WERI-Rb-1 (cell line): Measurements from ENCODE around the gene SEPTIN3.

ENCODE experiments used
- DNase-seq: peaks from one replicate; pipeline ENCODE4 v3.0.0-alpha.2; 2020
- H3K27ac ChIP-seq: fragments of 250-450 bp; sonication (Bioruptor Pico); 2 replicates; pipeline ENCODE4 v1.5.1; 2020; ENCODE audit warnings: mild to moderate bottlenecking, moderate library complexity
- H3K27me3 ChIP-seq: fragments of 250-450 bp; sonication (Bioruptor Pico); 2 replicates; pipeline ENCODE4 v1.5.1; 2021; ENCODE audit warnings: mild to moderate bottlenecking, low read depth, moderate library complexity; ENCODE audit not compliant: insufficient read depth, severe bottlenecking
- H3K36me3 ChIP-seq: fragments of 250-450 bp; sonication (Bioruptor Pico); 2 replicates; pipeline ENCODE4 v1.5.1; 2020; ENCODE audit warnings: mild to moderate bottlenecking, moderate library complexity
- H3K4me3 ChIP-seq: 2 replicates; pipeline ENCODE4 v1.5.1; 2011; ENCODE audit warnings: low read depth, mild to moderate bottlenecking, control low read depth, low read length
- H3K9me3 ChIP-seq: fragments of 250-450 bp; sonication (Bioruptor Pico); 2 replicates; pipeline ENCODE4 v1.5.1; 2021; ENCODE audit warnings: mild to moderate bottlenecking, moderate library complexity; ENCODE audit not compliant: severe bottlenecking
- TF ChIP-seq, protein P1 (sequence below): IDR thresholded peaks from 2 replicates; pipeline ENCODE4 v1.5.1; 2011; ENCODE audit warnings: low read depth, mild to moderate bottlenecking, control low read depth, inconsistent platforms, low read length

The SEPTIN3 gene

DNA sequence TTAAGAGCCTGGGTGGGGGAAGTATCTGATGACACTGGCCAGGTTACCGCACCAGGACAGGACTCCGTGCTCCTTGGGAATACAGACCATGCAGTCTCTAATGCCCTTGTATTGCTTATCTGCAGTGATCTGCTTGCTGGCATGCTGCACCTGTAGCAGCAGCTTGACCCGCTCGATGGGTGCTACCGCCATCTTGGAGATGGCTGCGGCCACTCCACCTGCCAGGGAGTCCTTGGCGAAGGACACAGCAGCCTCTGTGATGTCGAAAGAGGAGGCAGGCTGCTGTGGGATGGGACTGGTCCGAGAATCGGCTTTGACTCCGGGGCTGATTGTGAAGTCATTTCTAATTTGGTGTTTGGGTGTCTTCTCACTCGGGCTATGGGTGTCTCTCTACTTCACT lies 32.5 kb downstream of the SEPTIN3 start:
- peak; percentile 25 for DNase-seq
- peak overlapping the region; percentile 59 for H3K4me3 ChIP-seq
- H3K36me3 ChIP-seq = peaks cover 2% of the 10 kb centered on the region; the same call in 1 of the 2 replicates
- H3K27ac ChIP-seq = peak overlapping the region; percentile 51
- H3K9me3 ChIP-seq = no peaks in the 10 kb centered on the region
- TF ChIP-seq, protein P1, sequence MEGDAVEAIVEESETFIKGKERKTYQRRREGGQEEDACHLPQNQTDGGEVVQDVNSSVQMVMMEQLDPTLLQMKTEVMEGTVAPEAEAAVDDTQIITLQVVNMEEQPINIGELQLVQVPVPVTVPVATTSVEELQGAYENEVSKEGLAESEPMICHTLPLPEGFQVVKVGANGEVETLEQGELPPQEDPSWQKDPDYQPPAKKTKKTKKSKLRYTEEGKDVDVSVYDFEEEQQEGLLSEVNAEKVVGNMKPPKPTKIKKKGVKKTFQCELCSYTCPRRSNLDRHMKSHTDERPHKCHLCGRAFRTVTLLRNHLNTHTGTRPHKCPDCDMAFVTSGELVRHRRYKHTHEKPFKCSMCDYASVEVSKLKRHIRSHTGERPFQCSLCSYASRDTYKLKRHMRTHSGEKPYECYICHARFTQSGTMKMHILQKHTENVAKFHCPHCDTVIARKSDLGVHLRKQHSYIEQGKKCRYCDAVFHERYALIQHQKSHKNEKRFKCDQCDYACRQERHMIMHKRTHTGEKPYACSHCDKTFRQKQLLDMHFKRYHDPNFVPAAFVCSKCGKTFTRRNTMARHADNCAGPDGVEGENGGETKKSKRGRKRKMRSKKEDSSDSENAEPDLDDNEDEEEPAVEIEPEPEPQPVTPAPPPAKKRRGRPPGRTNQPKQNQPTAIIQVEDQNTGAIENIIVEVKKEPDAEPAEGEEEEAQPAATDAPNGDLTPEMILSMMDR = no peak
- H3K27me3 ChIP-seq = no peaks in the 10 kb centered on the region

GRCh38 chr22:42007922-42008321 lies 38.7 kb downstream of the SEPTIN3 start:
- Histone ChIP-seq H3K27ac (no peak overlapping the region), H3K27me3 (no peaks in the 10 kb centered on the region), H3K9me3 (peaks cover 7% of the 10 kb centered on the region), H3K4me3 (no peak overlapping the region), H3K36me3 (no peaks in the 10 kb centered on the region)
- DNase-seq = no peak
- TF ChIP-seq, protein P1 = no peak

DNA sequence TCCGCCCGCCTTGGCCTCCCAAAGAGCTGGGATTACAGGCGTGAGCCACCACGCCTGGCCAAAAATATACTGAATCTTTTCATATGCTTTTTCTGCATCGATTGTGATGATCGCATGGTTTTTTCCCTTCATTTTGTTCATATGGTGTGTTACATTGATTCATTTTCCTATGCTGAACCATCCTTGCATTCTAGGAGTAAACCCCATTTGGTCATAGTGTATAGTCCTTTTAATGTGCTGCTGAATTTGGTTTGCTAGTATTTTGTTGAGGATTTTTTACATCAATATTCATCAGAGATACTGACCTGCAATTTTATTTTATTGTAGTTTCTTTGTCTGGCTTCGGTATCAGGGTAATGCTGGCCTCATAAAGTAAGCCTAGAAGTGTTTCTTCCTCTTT lies 41.5 kb downstream of the SEPTIN3 start:
- Histone ChIP-seq H3K36me3 (no peaks in the 10 kb centered on the region), H3K4me3 (no peak overlapping the region), H3K9me3 (peaks cover 7% of the 10 kb centered on the region), H3K27ac (no peak overlapping the region), H3K27me3 (no peaks in the 10 kb centered on the region)
- DNase-seq = no peak
- TF ChIP-seq, protein P1 = no peak

DNA sequence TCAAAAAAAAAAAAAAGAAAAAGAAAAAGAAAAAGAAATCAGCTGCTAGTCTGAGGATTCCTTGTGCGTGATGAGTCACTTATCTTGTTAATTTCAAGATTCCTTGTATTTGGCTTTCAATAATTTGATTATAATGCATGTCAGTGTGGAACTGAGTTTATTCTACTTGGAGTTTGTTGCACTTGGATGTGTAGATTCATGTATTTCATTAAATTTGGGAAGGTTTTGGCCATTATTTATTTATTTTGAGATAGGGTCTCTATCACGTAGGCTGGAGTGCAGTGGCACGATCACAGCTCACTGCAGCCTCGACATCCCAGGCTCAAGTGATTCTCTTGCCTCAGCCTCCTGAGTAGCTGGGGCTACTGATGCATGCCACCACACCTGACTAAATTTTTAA lies 44.1 kb downstream of the SEPTIN3 start:
- Histone ChIP-seq H3K27me3 (no peaks in the 10 kb centered on the region), H3K27ac (no peak overlapping the region), H3K4me3 (no peak overlapping the region), H3K9me3 (peaks cover 7% of the 10 kb centered on the region), H3K36me3 (no peaks in the 10 kb centered on the region)
- TF ChIP-seq, protein P1 = no peak
- DNase-seq = no peak

DNA sequence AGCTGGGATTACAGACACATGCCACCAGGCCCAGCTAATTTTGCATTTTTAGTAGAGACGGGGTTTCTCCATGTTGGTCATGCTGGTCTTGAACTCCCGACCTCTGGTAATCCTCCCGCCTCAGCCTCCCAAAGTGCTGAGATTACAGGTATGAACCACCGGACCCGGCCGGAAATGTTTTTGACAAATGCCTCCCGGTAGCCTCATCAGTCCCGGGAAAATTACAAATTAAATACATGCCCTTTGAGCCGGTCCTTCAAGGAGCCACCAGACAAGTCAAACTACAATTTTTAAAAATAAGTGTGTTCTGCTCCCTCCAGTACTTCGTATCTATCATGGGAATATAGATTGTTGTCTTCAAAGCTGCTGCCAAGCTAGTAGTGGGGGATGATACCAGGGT lies 46.9 kb downstream of the SEPTIN3 start:
- TF ChIP-seq, protein P1 = no peak
- no peak overlapping the region for H3K27ac ChIP-seq
- H3K36me3 ChIP-seq = no peaks in the 10 kb centered on the region
- no peak overlapping the region for H3K4me3 ChIP-seq
- H3K27me3 ChIP-seq = no peaks in the 10 kb centered on the region
- DNase-seq = no peak
- no peaks in the 10 kb centered on the region for H3K9me3 ChIP-seq

DNA sequence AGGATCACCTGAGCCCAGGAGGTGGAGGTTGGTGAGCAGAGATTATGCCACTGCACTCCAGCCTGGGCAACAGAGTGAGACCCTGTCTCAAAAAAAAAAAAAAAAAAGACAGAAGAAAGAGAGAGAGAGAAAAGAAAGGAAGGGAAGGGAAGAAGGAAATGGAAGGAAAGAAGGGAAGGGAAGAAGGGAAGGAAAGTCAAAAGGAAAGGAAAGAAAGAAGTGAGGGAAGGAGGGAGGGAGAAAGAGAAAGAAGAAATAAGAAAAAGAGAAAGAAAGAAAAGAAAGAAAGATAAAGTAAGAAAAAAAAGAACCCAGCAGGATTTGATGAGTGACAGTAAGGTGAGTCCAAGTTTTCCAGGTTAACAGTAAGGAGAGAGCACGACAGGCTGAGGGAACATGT lies 49.0 kb downstream of the SEPTIN3 start:
- DNase-seq = no peak
- TF ChIP-seq, protein P1 = no peak

More for the DNA sequence above, 49.0 kb downstream of the SEPTIN3 start:
- Histone ChIP-seq H3K4me3 (no peak overlapping the region), H3K27me3 (no peaks in the 10 kb centered on the region), H3K9me3 (no peaks in the 10 kb centered on the region), H3K27ac (no peak overlapping the region), H3K36me3 (no peaks in the 10 kb centered on the region)
